Measurements from ENCODE around the gene USP22. TPM values are rescaled to one million over a fixed set of nuclear protein-coding genes. Genes with fewer than 3 reads are reported as not detected.
A peak's percentile ranks its signal among the peaks of the same experiment; 100 is the strongest.
"Not testable (repeated sequence)": the region's sequence is repeated elsewhere in the genome, so short reads cannot be mapped to it uniquely, and the experiment has no call there.

Gene USP22
- total RNA-seq, 1 experiment from 2014 or later, result 432 TPM

- Histone ChIP-seq H3K4me3 (ENCODE audit: insufficient read depth, low read depth, low read length) (no peak overlapping the region), H3K27me3 (ENCODE audit: control insufficient read depth, insufficient read depth, low read length) (no peaks in the 10 kb centered on the region), H3K36me3 (replicated peaks; ENCODE audit: control insufficient read depth, insufficient read depth, low read length) (no peaks in the 10 kb centered on the region)
- no peak for DNase-seq
Observed at GRCh38 chr17:21061971-21062526, 19.2 kb upstream of the USP22 start.

- H3K27me3 ChIP-seq (ENCODE audit: control insufficient read depth, insufficient read depth, low read length), result no peaks in the 10 kb centered on the region
- DNase-seq, result no peak
- H3K36me3 ChIP-seq (replicated peaks; ENCODE audit: control insufficient read depth, insufficient read depth, low read length), result no peaks in the 10 kb centered on the region
- H3K4me3 ChIP-seq (ENCODE audit: insufficient read depth, low read depth, low read length), result no peak overlapping the region
Observed at GRCh38 chr17:21061158-21061835, 18.5 kb upstream of the USP22 start.

GRCh38 chr17:21059761-21060160, 16.9 kb upstream of the USP22 start:
- no peak for DNase-seq
- no peaks in the 10 kb centered on the region for H3K27me3 ChIP-seq (ENCODE audit: control insufficient read depth, insufficient read depth, low read length)
- H3K4me3 ChIP-seq (ENCODE audit: insufficient read depth, low read depth, low read length), result no peak overlapping the region
- H3K36me3 ChIP-seq (replicated peaks; ENCODE audit: control insufficient read depth, insufficient read depth, low read length), result no peaks in the 10 kb centered on the region

GRCh38 chr17:21058098-21058893, 15.5 kb upstream of the USP22 start:
- Histone ChIP-seq H3K27me3 (ENCODE audit: control insufficient read depth, insufficient read depth, low read length) (no peaks in the 10 kb centered on the region), H3K36me3 (replicated peaks; ENCODE audit: control insufficient read depth, insufficient read depth, low read length) (no peaks in the 10 kb centered on the region), H3K4me3 (ENCODE audit: insufficient read depth, low read depth, low read length) (no peak overlapping the region)
- DNase-seq, result peak; percentile 66

GRCh38 chr17:21053056-21053455, 10.2 kb upstream of the USP22 start:
- H3K36me3 ChIP-seq (replicated peaks; ENCODE audit: control insufficient read depth, insufficient read depth, low read length); H3K27me3 ChIP-seq (ENCODE audit: control insufficient read depth, insufficient read depth, low read length); DNase-seq; H3K4me3 ChIP-seq (ENCODE audit: insufficient read depth, low read depth, low read length): not testable (repeated sequence)

GRCh38 chr17:21049457-21049856, 6.6 kb upstream of the USP22 start:
- H3K27me3 ChIP-seq (ENCODE audit: control insufficient read depth, insufficient read depth, low read length), result no peaks in the 10 kb centered on the region
- DNase-seq, result no peak
- no peak overlapping the region for H3K4me3 ChIP-seq (ENCODE audit: insufficient read depth, low read depth, low read length)
- H3K36me3 ChIP-seq (replicated peaks; ENCODE audit: control insufficient read depth, insufficient read depth, low read length), result no peaks in the 10 kb centered on the region

GRCh38 chr17:21046216-21046615, 3.4 kb upstream of the USP22 start:
- Histone ChIP-seq H3K4me3 (ENCODE audit: insufficient read depth, low read depth, low read length) (no peak overlapping the region), H3K27me3 (ENCODE audit: control insufficient read depth, insufficient read depth, low read length) (no peaks in the 10 kb centered on the region), H3K36me3 (replicated peaks; ENCODE audit: control insufficient read depth, insufficient read depth, low read length) (no peaks in the 10 kb centered on the region)
- no peak for DNase-seq

GRCh38 chr17:21044971-21045370, 2.2 kb upstream of the USP22 start:
- DNase-seq, result no peak
- no peaks in the 10 kb centered on the region for H3K36me3 ChIP-seq (replicated peaks; ENCODE audit: control insufficient read depth, insufficient read depth, low read length)
- H3K27me3 ChIP-seq (ENCODE audit: control insufficient read depth, insufficient read depth, low read length), result no peaks in the 10 kb centered on the region
- no peak overlapping the region for H3K4me3 ChIP-seq (ENCODE audit: insufficient read depth, low read depth, low read length)

- no peak for DNase-seq
- Histone ChIP-seq H3K36me3 (replicated peaks; ENCODE audit: control insufficient read depth, insufficient read depth, low read length) (no peaks in the 10 kb centered on the region; the same call in 1 of the 2 replicates), H3K4me3 (ENCODE audit: insufficient read depth, low read depth, low read length) (peak overlapping the region; percentile 64), H3K27me3 (ENCODE audit: control insufficient read depth, insufficient read depth, low read length) (no peaks in the 10 kb centered on the region)
Observed at GRCh38 chr17:21043296-21044232, 753 bp upstream of the USP22 start.

- Histone ChIP-seq H3K27me3 (ENCODE audit: control insufficient read depth, insufficient read depth, low read length) (no peaks in the 10 kb centered on the region), H3K36me3 (replicated peaks; ENCODE audit: control insufficient read depth, insufficient read depth, low read length) (peaks cover 2% of the 10 kb centered on the region; the same call in 1 of the 2 replicates)
- DNase-seq, result peak; percentile 95
Observed at GRCh38 chr17:21041741-21042457, 912 bp downstream of the USP22 start.

GRCh38 chr17:21039839-21040575, 2.8 kb downstream of the USP22 start:
- Histone ChIP-seq H3K27me3 (ENCODE audit: control insufficient read depth, insufficient read depth, low read length) (no peaks in the 10 kb centered on the region), H3K4me3 (ENCODE audit: insufficient read depth, low read depth, low read length) (peak overlapping the region; percentile 99), H3K36me3 (replicated peaks; ENCODE audit: control insufficient read depth, insufficient read depth, low read length) (peaks cover 2% of the 10 kb centered on the region; the same call in 1 of the 2 replicates)
- peak; percentile 65 for DNase-seq

More at GRCh38 chr17:21041741-21042457, 912 bp downstream of the USP22 start:
- peak overlapping the region; percentile 99 for H3K4me3 ChIP-seq (ENCODE audit: insufficient read depth, low read depth, low read length)

GRCh38 chr17:21037117-21037803, 5.6 kb downstream of the USP22 start:
- H3K4me3 ChIP-seq (ENCODE audit: insufficient read depth, low read depth, low read length), result no peak overlapping the region
- no peaks in the 10 kb centered on the region for H3K27me3 ChIP-seq (ENCODE audit: control insufficient read depth, insufficient read depth, low read length)
- DNase-seq, result no peak
- peaks cover 2% of the 10 kb centered on the region; the same call in 1 of the 2 replicates for H3K36me3 ChIP-seq (replicated peaks; ENCODE audit: control insufficient read depth, insufficient read depth, low read length)
